NB4 (cell line): Measurements from ENCODE around the gene IL20.

Experiments
- DNase-seq: peaks from one replicate; pipeline ENCODE4 v3.0.0; 2010; ENCODE audit warnings: low read depth
- H3K4me3 ChIP-seq: one replicate; pipeline ENCODE4 v1.5.1; 2011; ENCODE audit warnings: mild to moderate bottlenecking, low read depth, low read length, moderate library complexity
- MYC ChIP-seq: IDR thresholded peaks from 2 replicates; pipeline ENCODE4 v1.6.1; 2011; ENCODE audit warnings: low read depth, low read length
- POLR2A ChIP-seq: IDR thresholded peaks from 2 replicates; pipeline ENCODE4 v1.6.1; 2011; ENCODE audit warnings: mild to moderate bottlenecking; ENCODE audit not compliant: insufficient read length; ENCODE audit errors: extremely low read depth
- TF ChIP-seq, protein P1 (sequence below): IDR thresholded peaks from one replicate; pipeline ENCODE4 v1.5.1; 2012; ENCODE audit warnings: low read depth, low read length
- TF ChIP-seq, protein P2 (sequence below): IDR thresholded peaks from 2 replicates; pipeline ENCODE4 v1.6.1; 2011; ENCODE audit warnings: low read depth, low read length

IL20 gene

GRCh38 chr1:206843626-206844025 is 21.8 kb upstream of the IL20 start:
- TF ChIP-seq, protein P1, sequence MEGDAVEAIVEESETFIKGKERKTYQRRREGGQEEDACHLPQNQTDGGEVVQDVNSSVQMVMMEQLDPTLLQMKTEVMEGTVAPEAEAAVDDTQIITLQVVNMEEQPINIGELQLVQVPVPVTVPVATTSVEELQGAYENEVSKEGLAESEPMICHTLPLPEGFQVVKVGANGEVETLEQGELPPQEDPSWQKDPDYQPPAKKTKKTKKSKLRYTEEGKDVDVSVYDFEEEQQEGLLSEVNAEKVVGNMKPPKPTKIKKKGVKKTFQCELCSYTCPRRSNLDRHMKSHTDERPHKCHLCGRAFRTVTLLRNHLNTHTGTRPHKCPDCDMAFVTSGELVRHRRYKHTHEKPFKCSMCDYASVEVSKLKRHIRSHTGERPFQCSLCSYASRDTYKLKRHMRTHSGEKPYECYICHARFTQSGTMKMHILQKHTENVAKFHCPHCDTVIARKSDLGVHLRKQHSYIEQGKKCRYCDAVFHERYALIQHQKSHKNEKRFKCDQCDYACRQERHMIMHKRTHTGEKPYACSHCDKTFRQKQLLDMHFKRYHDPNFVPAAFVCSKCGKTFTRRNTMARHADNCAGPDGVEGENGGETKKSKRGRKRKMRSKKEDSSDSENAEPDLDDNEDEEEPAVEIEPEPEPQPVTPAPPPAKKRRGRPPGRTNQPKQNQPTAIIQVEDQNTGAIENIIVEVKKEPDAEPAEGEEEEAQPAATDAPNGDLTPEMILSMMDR: no peak
- TF ChIP-seq, protein P2, sequence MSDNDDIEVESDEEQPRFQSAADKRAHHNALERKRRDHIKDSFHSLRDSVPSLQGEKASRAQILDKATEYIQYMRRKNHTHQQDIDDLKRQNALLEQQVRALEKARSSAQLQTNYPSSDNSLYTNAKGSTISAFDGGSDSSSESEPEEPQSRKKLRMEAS: no peak
- DNase-seq: no peak
- no peak overlapping the region for H3K4me3 ChIP-seq

- H3K4me3 ChIP-seq: no peak overlapping the region
- no peak for DNase-seq
- TF ChIP-seq, protein P2: no peak
- TF ChIP-seq, protein P1: no peak
- TF ChIP-seq MYC (no peak), POLR2A (no peak)
These were observed 18.9 kb upstream of the IL20 start for GRCh38 chr1:206846487-206846886.

DNA sequence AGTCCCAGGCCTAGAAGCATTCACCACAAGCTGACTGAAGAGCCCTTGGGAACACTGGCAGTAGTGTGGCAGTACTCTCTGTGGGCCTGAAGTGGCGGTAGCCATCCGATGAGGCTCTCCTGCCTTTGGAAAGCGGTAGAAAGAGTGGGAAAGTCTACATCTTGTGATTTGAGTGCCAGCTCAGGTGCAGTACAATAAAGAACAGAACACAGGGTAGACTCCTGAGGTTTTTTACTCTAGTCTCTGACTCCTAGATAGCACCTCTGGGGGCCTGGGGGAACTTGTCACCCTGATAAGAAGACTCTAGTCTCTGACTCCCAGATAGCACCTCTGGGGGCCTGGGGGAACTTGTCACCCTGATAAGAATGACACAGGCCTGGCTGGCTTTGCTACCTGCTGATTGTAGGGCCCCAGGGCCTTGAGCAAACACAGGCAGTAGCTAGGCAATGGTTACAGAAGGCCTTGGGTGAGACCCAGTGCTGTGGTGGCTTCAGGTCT is 18.0 kb upstream of the IL20 start:
- no peak for TF ChIP-seq MYC
- TF ChIP-seq, protein P1: no peak
- TF ChIP-seq, protein P2: no peak
- no peak for TF ChIP-seq POLR2A
- H3K4me3 ChIP-seq: no peak overlapping the region
- no peak for DNase-seq

GRCh38 chr1:206847946-206848345 is 17.5 kb upstream of the IL20 start:
- no peak for DNase-seq
- TF ChIP-seq, protein P2: no peak
- TF ChIP-seq, protein P1: no peak
- no peak for TF ChIP-seq MYC
- H3K4me3 ChIP-seq: no peak overlapping the region

GRCh38 chr1:206850401-206850800 is 15.0 kb upstream of the IL20 start:
- TF ChIP-seq MYC: no peak
- TF ChIP-seq, protein P1: no peak
- TF ChIP-seq POLR2A: no peak
- TF ChIP-seq, protein P2: no peak
- H3K4me3 ChIP-seq: no peak overlapping the region
- no peak for DNase-seq
